GM21381 (cell line): Measurements from ENCODE around the gene MGAT5B.

Source experiments
- ATAC-seq: cut with Tn5 transposase; IDR thresholded peaks from one replicate; pipeline ENCODE4 v1.9.1; 2021; ENCODE audit warnings: mild to moderate bottlenecking, moderate library complexity; ENCODE audit not compliant: unreplicated experiment

MGAT5B gene

DNA sequence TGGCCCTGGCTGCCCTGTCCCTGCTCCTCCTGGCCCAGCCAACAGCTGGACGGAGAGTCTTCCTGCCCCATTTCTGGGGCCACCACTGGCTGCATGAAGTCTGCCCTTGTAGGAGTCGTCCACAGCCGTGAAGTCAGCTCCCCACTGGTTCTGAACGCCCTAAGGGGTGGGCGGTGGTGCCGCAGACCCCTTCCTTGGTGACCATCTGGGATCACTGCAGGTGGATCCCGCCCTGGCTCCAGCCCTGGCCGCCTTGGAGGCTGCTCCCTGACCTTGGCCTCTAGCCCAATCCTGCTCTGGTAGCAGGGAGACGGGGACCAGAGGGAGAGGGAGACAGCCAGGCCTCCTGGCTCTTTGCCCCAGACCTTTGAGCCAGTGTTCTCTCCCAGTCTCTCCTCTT lies 35.4 kb downstream of the MGAT5B start:
- no peak for ATAC-seq

DNA sequence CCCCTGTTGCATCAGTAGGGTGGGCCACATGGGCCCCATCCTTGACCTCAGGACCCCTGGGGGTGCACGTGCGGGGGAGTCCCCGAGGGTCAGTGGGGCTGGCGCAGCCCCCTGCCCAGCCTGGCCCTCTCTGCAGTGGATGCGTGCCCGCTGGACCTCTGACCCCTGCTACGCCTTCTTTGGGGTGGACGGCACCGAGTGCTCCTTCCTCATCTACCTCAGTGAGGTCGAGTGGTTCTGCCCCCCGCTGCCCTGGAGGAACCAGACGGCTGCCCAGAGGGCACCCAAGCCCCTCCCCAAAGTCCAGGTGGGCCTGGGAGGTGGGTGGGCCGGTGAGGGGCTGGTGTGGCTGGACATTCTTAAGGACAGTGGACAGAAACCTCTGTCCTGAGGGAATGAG lies 35.9 kb downstream of the MGAT5B start:
- ATAC-seq = no peak

GRCh38 chr17:76905036-76905435 lies 36.8 kb downstream of the MGAT5B start:
- no peak for ATAC-seq

GRCh38 chr17:76905836-76906235 lies 37.6 kb downstream of the MGAT5B start:
- ATAC-seq = no peak

DNA sequence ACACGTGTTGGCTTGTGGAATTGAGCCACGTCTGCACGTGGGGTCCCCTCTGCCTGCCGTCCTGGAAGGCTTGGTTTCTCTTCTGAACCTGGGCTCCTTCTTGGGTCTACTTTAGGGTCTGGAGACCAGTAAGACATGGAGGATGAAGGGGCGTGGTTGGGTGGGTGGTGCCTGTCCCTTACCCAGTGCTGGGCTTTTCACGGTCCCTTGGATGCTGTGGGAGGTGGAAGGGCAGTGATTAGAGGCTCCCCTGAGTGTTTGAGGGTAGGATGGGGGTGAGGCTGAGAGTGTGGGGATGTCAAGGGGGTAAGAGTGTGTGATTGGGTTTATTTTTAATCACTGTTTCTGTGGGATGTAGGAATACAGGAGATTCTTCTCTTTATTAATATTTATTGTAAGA lies 38.3 kb downstream of the MGAT5B start:
- no peak for ATAC-seq

- ATAC-seq = no peak
Measured at GRCh38 chr17:76907352-76907751, 39.1 kb downstream of the MGAT5B start.

DNA sequence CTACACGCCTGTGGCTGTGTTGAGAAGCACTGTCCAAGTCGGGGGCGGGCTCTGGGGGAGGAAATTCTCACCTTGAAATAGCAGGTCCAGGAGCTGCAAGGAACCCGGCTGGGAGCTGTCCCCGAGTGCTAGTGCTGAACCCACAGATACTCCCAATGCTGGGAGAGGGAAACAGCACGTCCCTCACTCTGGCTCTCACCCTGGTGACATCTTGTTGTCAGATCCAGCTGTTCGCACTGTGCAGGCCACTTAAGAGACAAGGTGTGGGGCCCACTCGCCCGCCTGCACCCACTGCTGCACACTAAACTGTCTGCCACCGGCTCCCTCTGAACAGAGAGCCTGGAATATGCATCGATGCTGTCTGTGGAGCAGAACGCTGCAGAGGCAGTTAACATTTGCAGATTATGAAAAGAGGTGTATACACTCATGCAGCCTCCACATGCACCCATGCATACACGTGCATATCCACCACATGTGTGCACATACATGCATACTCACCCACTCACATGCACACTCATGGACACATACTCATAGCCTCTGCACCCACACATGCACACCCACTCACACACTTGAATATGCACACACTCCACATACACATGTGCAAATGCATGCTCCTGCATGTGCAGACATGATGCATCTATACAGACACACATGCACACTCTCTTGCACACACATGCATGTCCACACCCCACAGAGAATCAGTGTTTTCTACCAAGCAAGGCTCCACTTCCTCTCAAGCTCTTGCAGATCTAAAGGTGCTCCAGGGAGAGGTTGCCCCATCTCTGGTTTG lies 42.0 kb downstream of the MGAT5B start:
- ATAC-seq = no peak

- ATAC-seq = no peak
Measured at GRCh38 chr17:76911299-76912017, 43.3 kb downstream of the MGAT5B start.

- no peak for ATAC-seq
Measured at GRCh38 chr17:76912421-76913164, 44.4 kb downstream of the MGAT5B start.

DNA sequence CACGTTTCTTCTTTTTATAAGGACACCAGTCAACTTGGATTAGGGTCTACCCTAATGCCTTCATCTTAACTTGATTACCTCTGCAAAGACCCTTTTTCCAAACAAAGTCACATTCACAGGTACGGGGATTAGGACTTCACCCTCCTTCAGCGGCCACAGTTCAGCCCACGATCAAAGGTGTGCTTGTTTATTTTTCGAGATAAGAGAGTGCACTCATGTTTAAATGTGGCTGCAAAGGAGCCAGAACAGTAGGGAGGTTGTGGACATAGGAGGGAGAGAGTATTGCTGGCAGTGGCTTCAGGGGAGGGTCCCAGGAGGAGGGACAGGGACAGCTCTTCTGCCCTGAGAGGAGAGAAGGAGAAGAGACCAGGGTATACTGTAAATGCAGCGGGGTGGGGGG lies 46.7 kb downstream of the MGAT5B start:
- ATAC-seq = no peak

- no peak for ATAC-seq
Measured at GRCh38 chr17:76915840-76916510, 47.8 kb downstream of the MGAT5B start.

DNA sequence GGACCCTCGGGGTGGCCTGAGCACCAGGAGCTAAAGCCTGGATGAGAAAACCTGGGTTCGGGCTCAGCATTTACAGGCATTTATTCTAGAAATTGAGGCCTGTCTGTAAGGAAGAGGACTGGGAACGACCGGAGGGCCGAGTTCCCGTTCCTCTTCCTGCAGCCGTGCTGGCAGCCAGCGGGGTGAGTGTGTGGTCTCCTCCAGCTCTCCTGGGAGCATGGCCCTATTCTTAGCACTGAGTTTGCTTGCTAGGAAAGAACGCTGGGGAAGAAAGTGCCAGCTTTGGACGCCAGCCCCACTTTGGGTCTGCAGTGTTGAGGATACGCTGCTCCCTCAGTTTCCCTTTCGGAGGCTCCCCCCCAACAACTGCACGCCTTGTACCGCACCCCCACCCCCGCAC lies 49.6 kb downstream of the MGAT5B start:
- ATAC-seq = no peak

DNA sequence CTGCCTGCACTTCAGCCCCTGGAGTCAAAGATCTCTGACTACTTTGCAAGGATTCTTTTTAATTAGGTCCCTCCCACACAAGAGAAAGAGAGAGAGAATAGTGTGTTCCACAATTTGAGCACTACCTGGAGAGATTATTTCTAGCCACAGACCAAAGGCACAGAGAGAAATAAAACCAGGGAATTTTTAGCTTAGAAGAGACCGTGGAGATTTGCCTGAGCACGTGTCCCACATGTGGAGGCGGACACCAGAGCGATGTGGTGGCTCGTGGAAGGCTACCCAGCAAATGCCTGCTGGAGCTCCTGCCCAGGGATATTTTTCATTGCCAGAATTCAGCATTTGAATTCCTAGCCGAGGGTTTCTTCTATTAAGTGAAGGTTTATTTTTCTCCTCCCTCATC lies 50.6 kb downstream of the MGAT5B start:
- ATAC-seq = no peak

DNA sequence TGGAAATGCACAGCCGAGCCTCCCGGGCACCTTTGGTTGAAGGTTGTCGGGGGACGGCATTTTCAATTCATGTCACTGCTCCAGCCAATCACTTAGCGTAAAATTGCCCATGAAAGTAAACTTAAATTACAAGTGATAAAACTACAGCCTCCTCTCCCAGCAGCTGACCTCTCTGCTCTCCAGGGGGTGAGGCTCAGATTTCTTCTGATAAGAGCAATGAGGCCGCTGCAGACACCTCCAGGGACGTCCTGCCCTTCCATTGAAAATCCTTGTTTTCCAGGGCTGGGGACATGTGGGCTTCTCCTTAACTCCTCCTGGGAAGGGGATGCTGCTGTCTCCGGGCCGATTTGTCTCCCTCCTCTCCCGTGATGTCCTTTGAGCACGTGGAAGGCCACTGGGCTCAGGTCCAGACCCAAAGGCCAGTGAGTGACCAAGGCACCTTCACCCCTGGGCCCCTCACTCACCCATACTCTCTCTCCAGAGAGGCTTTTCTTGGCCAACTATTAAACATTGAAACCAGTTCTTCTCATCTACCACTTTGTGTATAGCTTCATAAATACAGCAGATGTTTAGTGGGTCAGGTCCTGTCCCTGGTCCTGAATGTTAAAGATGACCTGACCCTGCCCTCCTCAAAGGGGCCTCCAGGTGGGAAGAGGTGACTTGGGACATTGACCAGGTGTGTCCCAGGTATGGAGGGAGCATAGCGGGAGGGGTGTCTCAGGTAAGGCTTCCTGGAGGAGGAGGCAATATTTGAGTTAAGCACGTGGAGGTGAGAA lies 52.3 kb downstream of the MGAT5B start:
- ATAC-seq = no peak

- no peak for ATAC-seq
Measured at GRCh38 chr17:76921340-76922036, 53.3 kb downstream of the MGAT5B start.

DNA sequence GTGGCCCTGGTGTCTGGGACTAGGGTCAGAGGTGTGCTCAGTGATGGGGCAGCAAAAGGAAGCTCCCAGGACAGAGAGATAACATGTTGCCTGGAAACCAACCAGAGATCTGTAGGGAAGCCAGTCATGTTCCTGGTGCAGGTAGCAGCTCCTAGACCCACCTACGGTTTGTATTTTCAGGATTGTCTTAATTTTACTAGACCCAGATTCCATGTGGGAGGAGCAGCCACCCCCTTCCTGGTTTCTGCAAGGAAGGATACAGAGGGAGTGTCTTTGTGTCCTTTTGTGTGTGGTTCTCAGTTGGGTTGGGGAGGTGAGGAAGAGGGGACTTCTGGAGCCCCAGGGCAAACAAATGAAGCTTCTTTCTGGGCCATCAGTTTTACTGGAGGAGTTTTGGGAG lies 53.9 kb downstream of the MGAT5B start:
- no peak for ATAC-seq

DNA sequence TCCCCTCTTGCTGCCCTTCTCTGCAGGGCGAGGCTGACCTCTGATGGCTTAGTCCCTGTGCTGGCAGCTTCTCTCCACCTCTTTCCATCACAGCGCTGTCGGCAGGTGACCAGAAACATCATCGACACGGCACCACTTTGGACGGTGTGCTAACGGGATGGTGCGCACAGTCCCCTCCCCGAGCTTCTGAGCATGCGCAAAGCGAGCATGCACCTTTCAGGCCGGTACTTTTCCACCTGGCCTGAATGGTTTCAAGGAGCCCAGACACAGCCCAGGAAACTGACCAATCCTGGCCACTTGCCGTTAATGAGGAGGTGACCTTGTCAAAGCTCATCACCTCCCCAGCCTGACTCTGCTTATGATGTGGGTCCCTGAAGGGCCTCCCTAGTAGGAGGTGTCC lies 54.8 kb downstream of the MGAT5B start:
- no peak for ATAC-seq

DNA sequence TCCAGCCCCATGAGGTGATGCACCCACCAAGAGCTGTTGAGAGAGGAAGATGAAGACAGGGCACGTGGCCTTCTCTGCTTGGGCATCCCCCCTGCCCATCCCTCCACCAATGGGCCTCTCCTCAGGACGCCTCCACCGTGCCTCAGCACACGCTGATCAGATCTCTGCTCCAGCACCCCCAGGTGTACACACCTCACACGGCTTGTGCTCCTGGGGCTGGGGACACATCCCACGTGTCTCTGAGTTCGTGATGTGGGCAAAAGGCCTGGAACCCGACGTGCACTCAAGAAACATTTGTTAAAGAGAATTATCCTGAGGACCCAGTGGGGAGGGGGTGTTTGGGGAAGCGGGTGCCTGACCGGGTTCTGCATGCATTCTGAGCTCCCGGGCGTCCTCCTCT lies 55.3 kb downstream of the MGAT5B start:
- ATAC-seq = no peak

GRCh38 chr17:76924345-76925342 lies 56.4 kb downstream of the MGAT5B start:
- ATAC-seq = no peak
